Measurements from ENCODE around the gene AKT3.

The AKT3 gene

GRCh38 chr1:243596431-243597062, 253.5 kb downstream of the AKT3 start:
- peak; percentile 76 to 80 for ATAC-seq

- peak; percentile 72 to 74 for ATAC-seq
Measured at GRCh38 chr1:243595527-243596210, 254.4 kb downstream of the AKT3 start.

GRCh38 chr1:243594455-243594854, 255.6 kb downstream of the AKT3 start:
- ATAC-seq = no peak

- ATAC-seq = peak; percentile 19 to 25
Measured at GRCh38 chr1:243589286-243589685, 260.8 kb downstream of the AKT3 start.

GRCh38 chr1:243587823-243588560, 262.1 kb downstream of the AKT3 start:
- ATAC-seq = peak; percentile 86 to 94

- no peak for ATAC-seq
Measured at GRCh38 chr1:243587285-243587684, 262.8 kb downstream of the AKT3 start.

- ATAC-seq = no peak
Measured at GRCh38 chr1:243585982-243586381, 264.1 kb downstream of the AKT3 start.

- no peak for ATAC-seq
Measured at GRCh38 chr1:243582326-243582725, 267.7 kb downstream of the AKT3 start.

- no peak for ATAC-seq
Measured at GRCh38 chr1:243580984-243581383, 269.1 kb downstream of the AKT3 start.

GRCh38 chr1:243580072-243580471, 270.0 kb downstream of the AKT3 start:
- ATAC-seq = no peak

- no peak for ATAC-seq
Measured at GRCh38 chr1:243575070-243575469, 275.0 kb downstream of the AKT3 start.

GRCh38 chr1:243572940-243573339, 277.1 kb downstream of the AKT3 start:
- no peak for ATAC-seq

- no peak for ATAC-seq
Measured at GRCh38 chr1:243568793-243569192, 281.2 kb downstream of the AKT3 start.

- ATAC-seq = no peak
Measured at GRCh38 chr1:243564814-243565213, 285.2 kb downstream of the AKT3 start.

- ATAC-seq = no peak
Measured at GRCh38 chr1:243563732-243564131, 286.3 kb downstream of the AKT3 start.

- ATAC-seq = no peak
Measured at GRCh38 chr1:243562473-243562872, 287.6 kb downstream of the AKT3 start.

GRCh38 chr1:243561588-243562319, 288.3 kb downstream of the AKT3 start:
- ATAC-seq = no peak

GRCh38 chr1:243559575-243560162, 290.4 kb downstream of the AKT3 start:
- ATAC-seq = no peak

GRCh38 chr1:243558576-243558975, 291.5 kb downstream of the AKT3 start:
- no peak for ATAC-seq

- ATAC-seq = no peak
Measured at GRCh38 chr1:243557866-243558265, 292.2 kb downstream of the AKT3 start.

- ATAC-seq = no peak
Measured at GRCh38 chr1:243554686-243555085, 295.4 kb downstream of the AKT3 start.

- no peak for ATAC-seq
Measured at GRCh38 chr1:243553090-243553489, 297.0 kb downstream of the AKT3 start.

- ATAC-seq = no peak
Measured at GRCh38 chr1:243550276-243550675, 299.8 kb downstream of the AKT3 start.

Data from activated CD4-positive, CD25-positive, alpha-beta regulatory T cell treated with anti-CD3 and anti-CD28 coated beads, Interleukin-2, amount 50 U/mL, for 24 hours (primary cell).